Caco-2 (cell line): ENCODE measurements around the gene NEGR1. TPM values are rescaled to one million over a fixed set of nuclear protein-coding genes. Genes with fewer than 3 reads are reported as not detected.

Source experiments
- BruUV-seq: library from RNA; stranded (reverse); fragments of 400-500 nt; replicated peaks from 2 replicates; lab custom pipeline; 2021; lab: Mats Ljungman, UMichigan
- CTCF ChIA-PET: fragments of 300-600 bp; sonication (Branson Sonifier 250); formaldehyde crosslinking; loops from one replicate; lab custom pipeline; 2022; ENCODE audit warnings: antibody characterized with exemption; lab: Charles Lee
- POLR2A ChIA-PET: fragments of 300-600 bp; sonication (Branson Sonifier 250); formaldehyde crosslinking; loops from one replicate; lab custom pipeline; 2022; ENCODE audit warnings: antibody characterized with exemption; lab: Charles Lee
- DNase-seq, 2 experiments: peaks; one replicate each; pipeline versions ENCODE4 v3.0.0 to v3.0.0-alpha.2; 2020 to 2022
- H3K27me3 ChIP-seq: replicated peaks from 2 replicates; pipeline ENCODE4 v1.6.0; 2011; ENCODE audit warnings: low read length; ENCODE audit not compliant: control insufficient read depth, insufficient read depth
- H3K36me3 ChIP-seq: 2 replicates; pipeline ENCODE4 v1.5.1; 2011; ENCODE audit warnings: low read length; ENCODE audit not compliant: control insufficient read depth, insufficient read depth
- H3K4me1 ChIP-seq: fragments of 250-450 bp; sonication (Bioruptor Pico); 2 replicates; pipeline ENCODE4 v1.5.1; 2020; ENCODE audit warnings: mild to moderate bottlenecking
- H3K4me3 ChIP-seq: 2 replicates; pipeline ENCODE4 v1.5.1; 2011; ENCODE audit warnings: low read depth, mild to moderate bottlenecking, control low read depth, low read length
- H3K9me3 ChIP-seq: fragments of 250-450 bp; sonication (Bioruptor Pico); 2 replicates; pipeline ENCODE4 v1.5.1; 2020; ENCODE audit warnings: mild to moderate bottlenecking, moderate library complexity
- H3K27ac Mint-ChIP-seq: one replicate; pipeline ENCODE4 v1.8.0; 2022; ENCODE audit warnings: mixed read lengths; ENCODE audit not compliant: unreplicated experiment
- H3K27me3 Mint-ChIP-seq: one replicate; pipeline ENCODE4 v1.8.0; 2022; ENCODE audit warnings: mixed read lengths; ENCODE audit not compliant: insufficient read depth, unreplicated experiment
- H3K36me3 Mint-ChIP-seq: one replicate; pipeline ENCODE4 v1.8.0; 2022; ENCODE audit warnings: mild to moderate bottlenecking, mixed read lengths; ENCODE audit not compliant: insufficient read depth, unreplicated experiment
- H3K4me1 Mint-ChIP-seq: one replicate; pipeline ENCODE4 v1.8.0; 2022; ENCODE audit warnings: low read depth, mixed read lengths; ENCODE audit not compliant: unreplicated experiment
- H3K4me3 Mint-ChIP-seq: one replicate; pipeline ENCODE4 v1.8.0; 2022; ENCODE audit warnings: mild to moderate bottlenecking, moderate library complexity, mixed read lengths; ENCODE audit not compliant: unreplicated experiment
- H3K9me3 Mint-ChIP-seq: one replicate; pipeline ENCODE4 v1.8.0; 2022; ENCODE audit warnings: mixed read lengths; ENCODE audit not compliant: unreplicated experiment
- CTCF ChIP-seq, 2 experiments: fragments of 200-600 bp in 1 of 2; IDR thresholded peaks; 1 replicate in 1 of 2; 2 replicates in 1 of 2; pipeline versions ENCODE4 v1.5.1 to v1.8.0; 2011 to 2022; ENCODE audit warnings: antibody characterized with exemption in 1 of 2, control low read depth in 1 of 2, inconsistent platforms in 1 of 2, low read depth in 1 of 2, low read length in 1 of 2, mild to moderate bottlenecking in 1 of 2, moderate library complexity in 1 of 2; ENCODE audit not compliant: insufficient read depth in 1 of 2, severe bottlenecking in 1 of 2, unreplicated experiment in 1 of 2
- intact Hi-C: fragments of 100-400 bp; cut with micrococcal nuclease; formaldehyde crosslinking; loops from one replicate; pipeline ENCODE4 v1.10.0; 2022; ENCODE audit not compliant: unreplicated experiment
- total RNA-seq: library from RNA; stranded (reverse); gene quantifications from 2 replicates; pipeline ENCODE4 v1.2.3, GENCODE V29; 2022

Gene NEGR1
- total RNA-seq, 1 experiment from 2014 or later: not detected

DNA sequence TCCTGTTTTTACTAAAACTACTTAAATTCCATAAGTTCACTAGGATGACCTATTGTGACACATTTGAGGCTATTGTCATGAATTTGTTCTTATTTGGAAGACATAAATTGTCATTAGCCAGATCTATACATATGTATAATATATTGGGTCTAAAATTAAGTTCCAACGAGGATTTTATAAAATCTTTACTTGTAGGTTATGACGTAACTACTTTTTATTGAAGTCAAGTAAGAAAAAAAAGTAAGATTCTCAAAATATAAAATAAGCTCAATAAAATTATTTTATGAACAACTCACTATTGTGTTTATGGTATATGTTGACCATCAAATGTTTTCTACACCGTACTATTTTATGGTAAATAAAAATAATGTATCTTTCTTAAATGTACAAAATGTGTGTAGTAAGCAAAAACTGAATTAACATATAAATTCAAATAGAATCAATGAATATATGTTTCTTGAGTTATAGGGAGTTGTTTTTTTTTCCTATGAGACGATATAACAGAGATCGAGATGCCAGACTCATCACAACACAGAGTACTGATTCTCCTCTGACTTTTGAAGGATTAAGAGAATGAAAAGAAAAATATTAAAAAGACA, 64.1 kb downstream of the NEGR1 start:
- Histone ChIP-seq H3K9me3 (no peaks in the 10 kb centered on the region), H3K27me3 (no peaks in the 10 kb centered on the region), H3K4me1 (no peaks in the 10 kb centered on the region), H3K36me3 (no peaks in the 10 kb centered on the region), H3K4me3 (no peak overlapping the region)
- H3K27ac Mint-ChIP-seq: no peak overlapping the region
- H3K9me3 Mint-ChIP-seq: no peaks in the 10 kb centered on the region
- no peak overlapping the region for H3K4me3 Mint-ChIP-seq
- no peaks in the 10 kb centered on the region for H3K4me1 Mint-ChIP-seq
- POLR2A ChIA-PET: no interaction called here
- no peaks in the 10 kb centered on the region for H3K36me3 Mint-ChIP-seq
- DNase-seq: no peak
- CTCF ChIA-PET: no interaction called here
- H3K27me3 Mint-ChIP-seq: no peaks in the 10 kb centered on the region
- TF ChIP-seq CTCF (IDR thresholded peaks at IDR 0.05; ENCODE audit: insufficient read depth in 1 of 2, low read depth in 1 of 2, low read length in 1 of 2, severe bottlenecking in 1 of 2, unreplicated experiment in 1 of 2): no peak
- intact Hi-C loops: no loop called here
- BruUV-seq: no TSS peak

- Mint-ChIP-seq H3K27ac (no peak overlapping the region), H3K36me3 (no peaks in the 10 kb centered on the region), H3K9me3 (no peaks in the 10 kb centered on the region), H3K27me3 (no peaks in the 10 kb centered on the region), H3K4me1 (peaks cover 8% of the 10 kb centered on the region), H3K4me3 (peak overlapping the region; percentile 9)
- no peak for DNase-seq
- Histone ChIP-seq H3K36me3 (no peaks in the 10 kb centered on the region), H3K9me3 (no peaks in the 10 kb centered on the region), H3K27me3 (no peaks in the 10 kb centered on the region), H3K4me3 (no peak overlapping the region), H3K4me1 (peaks cover 15% of the 10 kb centered on the region; the same call in 1 of the 2 replicates)
- POLR2A ChIA-PET: no interaction called here
- BruUV-seq: no TSS peak
- TF ChIP-seq CTCF (IDR thresholded peaks at IDR 0.05; ENCODE audit: insufficient read depth in 1 of 2, low read depth in 1 of 2, low read length in 1 of 2, severe bottlenecking in 1 of 2, unreplicated experiment in 1 of 2): no peak
- CTCF ChIA-PET: no interaction called here
- intact Hi-C loops: loop anchor here (5.0 kb wide), 1 partner anchor 75 kb away; the partner anchor contains the start of gene NEGR1
Measured at GRCh38 chr1:72207059-72207458, 75.3 kb downstream of the NEGR1 start.

GRCh38 chr1:72202761-72203160, 79.6 kb downstream of the NEGR1 start:
- no TSS peak for BruUV-seq
- Histone ChIP-seq H3K36me3 (no peaks in the 10 kb centered on the region), H3K4me3 (no peak overlapping the region), H3K4me1 (peaks cover 13% of the 10 kb centered on the region; the same call in 1 of the 2 replicates), H3K9me3 (no peaks in the 10 kb centered on the region), H3K27me3 (no peaks in the 10 kb centered on the region)
- CTCF ChIA-PET: no interaction called here
- no peaks in the 10 kb centered on the region for H3K9me3 Mint-ChIP-seq
- intact Hi-C loops: no loop called here
- no peak for TF ChIP-seq CTCF (IDR thresholded peaks at IDR 0.05; ENCODE audit: insufficient read depth in 1 of 2, low read depth in 1 of 2, low read length in 1 of 2, severe bottlenecking in 1 of 2, unreplicated experiment in 1 of 2)
- no peaks in the 10 kb centered on the region for H3K36me3 Mint-ChIP-seq
- no peak for DNase-seq
- POLR2A ChIA-PET: no interaction called here
- H3K27ac Mint-ChIP-seq: no peak overlapping the region
- H3K4me1 Mint-ChIP-seq: peaks cover 8% of the 10 kb centered on the region
- H3K27me3 Mint-ChIP-seq: no peaks in the 10 kb centered on the region
- H3K4me3 Mint-ChIP-seq: no peak overlapping the region
